Lower leg skin (tissue), 4 donors: Measurements from ENCODE around the gene LCN12. TPM values are rescaled to one million over a fixed set of nuclear protein-coding genes. Genes with fewer than 3 reads are reported as not detected.

Source experiments
- DNase-seq, 2 donors: peaks; one replicate each; pipeline ENCODE4 v3.0.0-alpha.2; 2019; ENCODE audit warnings: low spot score in 2 of 2
- H3K4me3 ChIP-seq: fragments of 200-600 bp; sonication (generic); 2 replicates; pipeline ENCODE4 v1.5.1; 2017; ENCODE audit warnings: mild to moderate bottlenecking, low read depth; ENCODE audit not compliant: poor library complexity, severe bottlenecking
- CTCF ChIP-seq, 3 donors: fragments of 450-650 bp; IDR thresholded peaks; one replicate each; pipeline ENCODE4 v1.5.1; 2016; ENCODE audit warnings: antibody characterized with exemption in 3 of 3, mild to moderate bottlenecking in 3 of 3, moderate library complexity in 2 of 3
- POLR2A ChIP-seq, 2 donors: fragments of 450-650 bp; IDR thresholded peaks; one replicate each; pipeline ENCODE4 v1.6.1; 2016 to 2017; ENCODE audit warnings: antibody characterized with exemption in 2 of 2, mild to moderate bottlenecking in 1 of 2, moderate library complexity in 1 of 2
- WGBS, 2 donors: methylation state at CpG; one replicate each; pipeline ENCODE4 v1.1.5; 2018; 5-methylcytosine and 5-hydroxymethylcytosine counted together
- intact Hi-C: fragments of 100-400 bp; cut with DNase I; formaldehyde crosslinking; loops from one replicate; pipeline ENCODE4 v1.15.0; 2023; ENCODE audit warnings: low total_unique reads
- total RNA-seq, 4 donors: library from RNA; depleted of rRNA; stranded (reverse); fragments of >200 nt; gene quantifications; one replicate each; pipeline ENCODE4 v1.1.0, GENCODE V29; 2016

The LCN12 gene
- total RNA-seq, 4 donors from 2014 or later: not detected

- WGBS, 2 donors: 2 to 17% methylated on average over 14 to 61 of the region's 63 CpGs
- peak overlapping the region; percentile 33 for H3K4me3 ChIP-seq
- TF ChIP-seq POLR2A (IDR thresholded peaks at IDR 0.05) (no peak), CTCF (IDR thresholded peaks at IDR 0.05) (no peak)
- DNase-seq: peak; percentile 92 to 99
- intact Hi-C loops: loop anchor here (2.0 to 10.0 kb wide), 2 partner anchors 55 to 95 kb away; partner anchors contain the start of gene MAMDC4
Observed at GRCh38 chr9:136949817-136950655, 2.0 kb upstream of the LCN12 start.

- DNase-seq: no peak
- intact Hi-C loops: no loop called here
Observed at GRCh38 chr9:136950656-136951276, 1.3 kb upstream of the LCN12 start.

GRCh38 chr9:136952321-136952850, 313 bp downstream of the LCN12 start:
- WGBS, 2 donors: 78 to 80% methylated on average over 4 to 14 of the region's 15 CpGs
- no peak for DNase-seq
- intact Hi-C loops: no loop called here
- H3K4me3 ChIP-seq: no peak overlapping the region
- TF ChIP-seq CTCF (IDR thresholded peaks at IDR 0.05): no peak
- no peak for TF ChIP-seq POLR2A (IDR thresholded peaks at IDR 0.05)

More at GRCh38 chr9:136950656-136951276, 1.3 kb upstream of the LCN12 start:
- H3K4me3 ChIP-seq: no peak overlapping the region
- WGBS, 2 donors: 46 to 54% methylated on average over 9 of the region's 9 CpGs
- TF ChIP-seq POLR2A (IDR thresholded peaks at IDR 0.05): no peak
- no peak for TF ChIP-seq CTCF (IDR thresholded peaks at IDR 0.05)

- DNase-seq: no peak
- WGBS, 2 donors: 89% methylated on average over 43 of the region's 44 CpGs
- TF ChIP-seq POLR2A (IDR thresholded peaks at IDR 0.05) (no peak), CTCF (IDR thresholded peaks at IDR 0.05) (no peak)
- H3K4me3 ChIP-seq: no peak overlapping the region
- intact Hi-C loops: no loop called here
Observed at GRCh38 chr9:136952876-136953770, 1.1 kb downstream of the LCN12 start.

- TF ChIP-seq CTCF (IDR thresholded peaks at IDR 0.05): no peak
- no peak for TF ChIP-seq POLR2A (IDR thresholded peaks at IDR 0.05)
- no peak overlapping the region for H3K4me3 ChIP-seq
- no peak for DNase-seq
- intact Hi-C loops: no loop called here
- 80 to 82% methylated on average over 9 to 17 of the region's 19 CpGs for WGBS, 2 donors
Observed at GRCh38 chr9:136953771-136954269, 1.7 kb downstream of the LCN12 start.
